Chondrocyte (in vitro differentiated cells): ENCODE data around the gene XCL1. TPM values are rescaled to one million over a fixed set of nuclear protein-coding genes. Genes with fewer than 3 reads are reported as not detected.
"Not testable (repeated sequence)": the region's sequence is repeated elsewhere in the genome, so short reads cannot be mapped to it uniquely, and the experiment has no call there.

Source experiments
- DNase-seq: peaks from one replicate; pipeline ENCODE4 v3.0.0; 2021; ENCODE audit warnings: mixed read lengths, low spot score
- H3K27ac Mint-ChIP-seq: one replicate; pipeline ENCODE4 v1.8.0; 2021; ENCODE audit warnings: mild to moderate bottlenecking, moderate library complexity, mixed read lengths; ENCODE audit not compliant: unreplicated experiment
- H3K27me3 Mint-ChIP-seq: 2 replicates; pipeline ENCODE4 v1.8.0; 2021; ENCODE audit warnings: low read depth, mixed read lengths
- H3K36me3 Mint-ChIP-seq: 2 replicates; pipeline ENCODE4 v1.8.0; 2021; ENCODE audit warnings: low read depth, mixed read lengths
- H3K4me1 Mint-ChIP-seq: 2 replicates; pipeline ENCODE4 v1.8.0; 2021; ENCODE audit warnings: low read depth, mild to moderate bottlenecking, mixed read lengths
- H3K4me3 Mint-ChIP-seq: one replicate; pipeline ENCODE4 v1.8.0; 2021; ENCODE audit warnings: mild to moderate bottlenecking, moderate library complexity, mixed read lengths; ENCODE audit not compliant: unreplicated experiment
- H3K9me3 Mint-ChIP-seq: 2 replicates; pipeline ENCODE4 v1.8.0; 2021; ENCODE audit warnings: low read depth, mixed read lengths
- CTCF ChIP-seq: fragments of 200-600 bp; sonication (generic); IDR thresholded peaks from 2 replicates; pipeline ENCODE4 v1.5.0; 2021; ENCODE audit warnings: antibody characterized with exemption, mild to moderate bottlenecking, moderate library complexity
- total RNA-seq: library from RNA; stranded (reverse); gene quantifications from 3 replicates; pipeline ENCODE4 v1.2.1, GENCODE V29; 2021

XCL1 gene
- total RNA-seq, 1 donor from 2014 or later: 0.25 TPM

DNA sequence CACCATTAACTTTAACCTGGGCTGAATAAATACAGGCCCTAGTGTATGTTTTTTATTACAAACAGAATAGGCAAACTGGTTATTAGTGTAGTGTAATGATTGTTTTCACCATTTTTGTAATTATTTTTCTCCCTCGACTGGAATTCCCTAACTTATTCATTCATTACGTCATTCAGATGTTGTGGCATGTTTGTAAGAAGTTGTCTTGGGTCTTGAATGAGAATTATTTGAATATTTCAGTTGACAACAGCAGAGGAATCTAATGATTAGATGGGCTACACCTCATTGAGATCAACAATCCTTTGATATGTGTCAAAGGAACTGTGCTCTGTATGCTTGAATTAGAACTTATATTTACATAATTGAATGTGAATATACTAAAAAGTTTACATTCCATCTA, 12.8 kb downstream of the XCL1 start:
- Mint-ChIP-seq H3K4me3 (no peak overlapping the region), H3K27ac (no peak overlapping the region), H3K4me1 (peaks cover 20% of the 10 kb centered on the region), H3K36me3 (no peaks in the 10 kb centered on the region), H3K9me3 (peaks cover 2% of the 10 kb centered on the region), H3K27me3 (no peaks in the 10 kb centered on the region)
- no peak for DNase-seq
- no peak for TF ChIP-seq CTCF

DNA sequence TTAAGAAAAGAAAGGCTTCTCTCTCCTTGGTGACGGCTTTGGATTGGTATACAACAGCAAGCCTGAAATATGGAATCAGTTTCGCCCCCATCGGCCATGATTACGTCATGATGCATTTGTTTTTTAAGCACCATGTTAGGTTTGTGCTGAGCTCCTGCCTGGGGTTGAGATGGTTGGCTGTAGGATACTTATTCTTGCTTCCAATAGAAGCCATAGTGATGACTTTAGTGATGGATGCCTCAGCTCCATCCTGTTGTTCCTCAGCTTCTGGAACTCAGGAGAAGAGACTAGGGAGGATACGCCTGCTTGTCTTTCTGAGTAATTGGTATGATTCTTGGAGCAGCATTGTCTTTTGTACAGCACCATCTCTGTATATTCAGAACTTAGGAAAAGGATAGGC, 14.7 kb downstream of the XCL1 start:
- H3K9me3 Mint-ChIP-seq: peaks cover 3% of the 10 kb centered on the region
- H3K4me1 Mint-ChIP-seq: peaks cover under 1% of the 10 kb centered on the region
- no peaks in the 10 kb centered on the region for H3K36me3 Mint-ChIP-seq
- H3K27me3 Mint-ChIP-seq: no peaks in the 10 kb centered on the region
- no peak overlapping the region for H3K27ac Mint-ChIP-seq
- no peak for DNase-seq
- TF ChIP-seq CTCF: no peak
- H3K4me3 Mint-ChIP-seq: no peak overlapping the region

- Mint-ChIP-seq H3K36me3 (peaks cover 2% of the 10 kb centered on the region), H3K9me3 (peaks cover 9% of the 10 kb centered on the region), H3K4me1 (no peaks in the 10 kb centered on the region), H3K27ac (no peak overlapping the region), H3K4me3 (no peak overlapping the region), H3K27me3 (no peaks in the 10 kb centered on the region)
- TF ChIP-seq CTCF: no peak
- no peak for DNase-seq
Measured at GRCh38 chr1:168591641-168592250, 15.3 kb downstream of the XCL1 start.

DNA sequence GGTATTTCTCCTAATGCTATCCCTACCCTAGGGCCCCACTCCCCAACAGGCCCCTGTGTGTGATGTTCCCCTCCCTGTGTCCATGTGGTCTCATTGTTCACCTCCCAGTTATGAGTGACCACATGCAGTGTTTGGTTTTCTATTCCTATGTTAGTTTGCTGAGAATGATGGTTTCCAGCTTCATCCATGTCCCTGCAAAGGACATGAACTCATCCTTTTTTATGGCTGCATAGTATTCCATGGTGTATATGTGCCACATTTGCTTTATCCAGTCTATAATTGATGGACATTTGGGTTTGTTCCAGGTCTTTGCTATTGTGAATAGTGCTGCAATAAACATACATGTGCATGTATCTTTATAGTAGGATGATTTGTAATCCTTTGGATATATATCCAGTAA, 19.0 kb downstream of the XCL1 start:
- not testable (repeated sequence) for H3K36me3 Mint-ChIP-seq, H3K4me3 Mint-ChIP-seq, H3K27me3 Mint-ChIP-seq, H3K9me3 Mint-ChIP-seq, H3K4me1 Mint-ChIP-seq, DNase-seq, H3K27ac Mint-ChIP-seq

DNA sequence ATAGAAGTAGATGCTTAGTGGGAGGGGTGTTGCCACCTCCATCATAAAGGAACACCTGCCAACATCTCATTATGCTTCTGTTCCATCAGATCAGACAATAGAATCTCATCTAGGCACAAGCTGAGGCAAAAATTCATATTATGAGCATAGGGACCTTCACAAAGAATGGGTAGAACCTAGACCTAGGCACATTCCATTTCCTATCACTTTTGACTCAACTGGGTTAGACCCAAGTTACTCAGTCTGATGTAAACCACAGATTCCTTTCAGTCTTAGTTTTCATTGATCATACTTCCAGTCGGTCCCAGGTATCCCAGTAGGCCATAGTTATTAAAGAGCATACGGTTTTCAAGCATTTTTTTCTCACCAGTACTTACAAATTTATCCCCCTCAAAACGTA, 21.7 kb downstream of the XCL1 start:
- H3K9me3 Mint-ChIP-seq: peaks cover 9% of the 10 kb centered on the region
- TF ChIP-seq CTCF: no peak
- no peaks in the 10 kb centered on the region for H3K27me3 Mint-ChIP-seq
- DNase-seq: no peak
- H3K4me3 Mint-ChIP-seq: no peak overlapping the region
- H3K4me1 Mint-ChIP-seq: peaks cover 14% of the 10 kb centered on the region
- peaks cover 3% of the 10 kb centered on the region for H3K36me3 Mint-ChIP-seq
- H3K27ac Mint-ChIP-seq: no peak overlapping the region

DNA sequence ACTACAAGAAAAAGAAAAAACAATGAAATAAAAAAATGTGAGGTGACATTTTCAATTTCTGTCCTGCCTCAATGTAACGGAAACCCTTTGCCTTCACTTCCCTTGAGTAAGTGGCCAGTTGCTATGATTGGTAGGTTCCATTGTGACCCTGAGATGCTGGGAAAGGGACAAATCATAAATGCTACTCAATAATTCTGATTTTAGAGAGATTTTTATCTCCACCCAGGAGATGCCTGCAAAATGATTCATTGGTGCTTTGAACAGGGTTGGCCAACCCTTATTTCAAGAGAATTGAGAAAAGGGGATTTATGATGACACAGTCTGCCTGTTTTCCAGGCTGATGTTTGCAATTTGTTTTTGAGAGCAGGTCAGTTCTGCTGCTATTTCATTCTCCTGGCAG, 22.5 kb downstream of the XCL1 start:
- Mint-ChIP-seq H3K27me3 (no peaks in the 10 kb centered on the region), H3K4me3 (no peak overlapping the region), H3K36me3 (peaks cover 3% of the 10 kb centered on the region), H3K9me3 (peaks cover 9% of the 10 kb centered on the region), H3K27ac (no peak overlapping the region), H3K4me1 (peaks cover 18% of the 10 kb centered on the region)
- DNase-seq: no peak
- TF ChIP-seq CTCF: no peak
